Measurements from ENCODE around the gene PATJ.

The PATJ gene

DNA sequence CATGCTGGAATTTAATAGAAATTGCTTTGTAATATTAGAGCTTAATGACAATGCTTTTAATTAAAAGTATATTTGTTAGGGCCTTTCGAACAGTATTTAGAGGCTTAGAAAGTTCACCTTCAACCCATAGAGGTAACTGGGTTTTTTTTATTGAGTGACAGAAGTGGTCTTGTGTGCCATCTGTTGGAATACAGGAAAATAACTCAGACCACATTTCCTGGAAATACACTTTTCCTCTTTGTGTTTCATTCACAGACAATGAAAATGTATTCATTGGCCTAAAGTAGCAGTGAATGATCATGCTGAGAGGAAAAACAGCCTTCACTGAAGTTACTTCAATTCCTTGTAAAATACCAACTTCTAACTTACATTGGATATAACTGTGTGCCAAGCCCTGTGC, 368.8 kb downstream of the PATJ start:
- Histone ChIP-seq H3K27me3 (no peaks in the 10 kb centered on the region), H3K27ac (no peak overlapping the region), H3K4me3 (ENCODE audit: low read depth in 1 of 2, low read length in 1 of 2) (no peak overlapping the region), H3K36me3 (no peaks in the 10 kb centered on the region), H3K4me1 (ENCODE audit: control insufficient read depth in 1 of 2, insufficient read depth in 1 of 2, low read depth in 1 of 2, low read length in 1 of 2) (no peaks in the 10 kb centered on the region), H3K9me3 (no peaks in the 10 kb centered on the region)
- TF ChIP-seq, protein P1, sequence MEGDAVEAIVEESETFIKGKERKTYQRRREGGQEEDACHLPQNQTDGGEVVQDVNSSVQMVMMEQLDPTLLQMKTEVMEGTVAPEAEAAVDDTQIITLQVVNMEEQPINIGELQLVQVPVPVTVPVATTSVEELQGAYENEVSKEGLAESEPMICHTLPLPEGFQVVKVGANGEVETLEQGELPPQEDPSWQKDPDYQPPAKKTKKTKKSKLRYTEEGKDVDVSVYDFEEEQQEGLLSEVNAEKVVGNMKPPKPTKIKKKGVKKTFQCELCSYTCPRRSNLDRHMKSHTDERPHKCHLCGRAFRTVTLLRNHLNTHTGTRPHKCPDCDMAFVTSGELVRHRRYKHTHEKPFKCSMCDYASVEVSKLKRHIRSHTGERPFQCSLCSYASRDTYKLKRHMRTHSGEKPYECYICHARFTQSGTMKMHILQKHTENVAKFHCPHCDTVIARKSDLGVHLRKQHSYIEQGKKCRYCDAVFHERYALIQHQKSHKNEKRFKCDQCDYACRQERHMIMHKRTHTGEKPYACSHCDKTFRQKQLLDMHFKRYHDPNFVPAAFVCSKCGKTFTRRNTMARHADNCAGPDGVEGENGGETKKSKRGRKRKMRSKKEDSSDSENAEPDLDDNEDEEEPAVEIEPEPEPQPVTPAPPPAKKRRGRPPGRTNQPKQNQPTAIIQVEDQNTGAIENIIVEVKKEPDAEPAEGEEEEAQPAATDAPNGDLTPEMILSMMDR (IDR thresholded peaks at IDR 0.05) = no peak

DNA sequence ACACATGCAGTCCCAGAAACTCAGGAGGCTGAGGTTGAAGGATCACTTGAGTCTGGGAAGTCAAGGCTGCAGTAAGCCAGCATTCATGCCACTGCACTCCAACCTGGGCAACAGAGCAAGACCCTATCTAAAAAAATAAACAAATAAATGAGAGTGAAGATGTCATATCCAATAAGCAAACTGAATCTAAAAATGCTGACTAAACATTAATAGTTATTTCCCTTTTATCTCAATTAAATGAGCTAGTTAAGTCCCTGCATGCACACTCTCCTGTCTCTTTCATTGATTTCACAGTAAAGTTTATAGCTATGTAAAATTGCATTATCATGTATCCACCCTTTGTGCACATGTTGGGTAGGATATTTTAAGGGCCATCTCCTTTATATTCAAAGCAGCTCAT, 371.2 kb downstream of the PATJ start:
- no peaks in the 10 kb centered on the region for H3K36me3 ChIP-seq
- TF ChIP-seq, protein P1 (IDR thresholded peaks at IDR 0.05) = no peak
- no peaks in the 10 kb centered on the region for H3K4me1 ChIP-seq (ENCODE audit: control insufficient read depth in 1 of 2, insufficient read depth in 1 of 2, low read depth in 1 of 2, low read length in 1 of 2)
- no peaks in the 10 kb centered on the region for H3K9me3 ChIP-seq
- no peak overlapping the region for H3K4me3 ChIP-seq (ENCODE audit: low read depth in 1 of 2, low read length in 1 of 2)
- H3K27ac ChIP-seq = no peak overlapping the region
- H3K27me3 ChIP-seq = no peaks in the 10 kb centered on the region

DNA sequence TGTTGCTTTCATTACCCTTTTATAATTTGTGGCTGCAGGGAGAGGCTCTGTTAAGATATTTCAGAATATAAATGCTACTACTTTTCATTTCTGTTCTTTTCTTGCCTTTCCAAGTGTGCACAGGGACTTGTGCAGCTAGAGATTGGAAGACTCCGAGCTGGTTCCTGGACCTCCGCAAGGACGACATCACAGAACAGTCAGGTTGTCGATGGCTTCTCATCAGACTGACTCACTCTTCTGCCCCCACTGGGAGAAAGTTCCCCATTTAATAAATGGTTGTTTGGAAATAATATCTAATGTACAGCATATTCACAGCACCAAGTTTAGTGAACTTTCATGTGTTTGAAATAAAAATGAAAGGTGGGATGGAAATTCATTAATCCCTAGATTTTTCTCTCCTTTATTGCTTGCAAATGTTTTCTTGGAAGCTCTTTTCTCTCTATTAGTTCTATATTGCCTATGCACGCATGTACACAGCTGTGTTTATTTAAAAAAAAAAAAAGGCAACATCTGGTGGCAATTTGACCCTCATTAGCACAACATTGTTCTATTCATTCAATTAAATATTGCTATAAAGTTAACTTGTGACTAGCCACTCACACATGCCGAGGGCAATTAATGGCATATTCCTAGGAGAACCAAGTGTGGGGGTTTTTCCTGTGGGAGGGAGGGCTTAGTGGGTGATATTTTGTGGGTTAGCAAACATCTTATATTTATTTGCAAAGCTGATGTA, 374.9 kb downstream of the PATJ start:
- H3K4me3 ChIP-seq (ENCODE audit: low read depth in 1 of 2, low read length in 1 of 2) = no peak overlapping the region

DNA sequence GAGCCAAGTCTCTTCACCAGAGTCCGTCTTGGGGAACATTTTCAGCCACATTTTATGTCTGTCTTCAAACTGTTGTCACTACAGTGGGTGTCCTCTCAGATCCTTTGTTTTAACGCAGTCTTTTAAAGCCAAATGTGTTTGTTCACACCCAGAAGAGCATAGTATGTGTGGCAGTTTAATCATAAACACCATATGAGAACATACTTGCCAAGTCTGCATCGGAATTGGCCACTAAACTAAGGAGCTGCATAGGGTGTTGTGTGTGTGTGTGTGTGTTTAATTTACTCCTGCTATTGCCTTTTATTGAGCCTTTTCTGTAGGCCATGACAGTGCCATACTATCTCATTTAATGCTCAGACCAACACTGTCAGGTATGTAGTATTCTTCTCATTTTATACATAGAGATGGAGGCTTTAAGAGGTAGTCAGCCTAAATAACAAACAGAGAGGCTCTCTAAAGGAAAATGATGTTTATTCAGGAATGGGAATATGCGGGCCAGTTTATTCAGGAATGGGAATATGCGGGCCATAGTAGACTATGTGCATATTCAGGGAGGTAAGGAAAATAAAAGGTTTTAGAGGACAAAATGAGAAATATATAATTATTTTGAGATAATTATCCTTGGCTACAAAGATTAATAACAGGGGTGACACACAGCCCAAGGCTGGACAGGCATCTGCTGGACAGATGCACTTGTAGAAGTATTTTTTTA, 384.5 kb downstream of the PATJ start:
- Histone ChIP-seq H3K4me1 (ENCODE audit: control insufficient read depth in 1 of 2, insufficient read depth in 1 of 2, low read depth in 1 of 2, low read length in 1 of 2) (no peaks in the 10 kb centered on the region), H3K36me3 (no peaks in the 10 kb centered on the region), H3K27ac (no peak overlapping the region), H3K4me3 (ENCODE audit: low read depth in 1 of 2, low read length in 1 of 2) (no peak overlapping the region), H3K9me3 (no peaks in the 10 kb centered on the region), H3K27me3 (no peaks in the 10 kb centered on the region)
- TF ChIP-seq, protein P1 (IDR thresholded peaks at IDR 0.05) = no peak

More for the DNA sequence above, 374.9 kb downstream of the PATJ start:
- Histone ChIP-seq H3K36me3 (no peaks in the 10 kb centered on the region), H3K27me3 (no peaks in the 10 kb centered on the region), H3K27ac (no peak overlapping the region), H3K9me3 (no peaks in the 10 kb centered on the region), H3K4me1 (ENCODE audit: control insufficient read depth in 1 of 2, insufficient read depth in 1 of 2, low read depth in 1 of 2, low read length in 1 of 2) (no peaks in the 10 kb centered on the region)
- TF ChIP-seq, protein P1 (IDR thresholded peaks at IDR 0.05) = no peak

DNA sequence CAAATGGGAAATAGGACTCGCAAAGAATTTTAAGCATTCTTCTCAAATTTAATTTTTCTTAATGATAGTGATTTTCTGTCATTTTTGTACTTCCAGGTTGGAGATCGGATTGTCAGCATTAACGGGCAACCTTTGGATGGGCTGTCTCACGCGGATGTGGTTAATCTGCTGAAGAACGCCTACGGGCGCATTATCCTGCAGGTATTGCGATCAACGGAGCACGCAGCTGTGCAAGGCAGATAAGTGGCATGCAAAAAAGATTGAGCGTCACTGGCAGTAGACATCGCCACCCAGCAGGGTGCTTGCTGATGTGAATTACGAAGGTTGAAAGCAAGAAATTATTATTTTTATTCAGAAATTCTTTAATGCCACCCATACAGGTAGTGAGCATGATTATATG, 386.5 kb downstream of the PATJ start:
- no peaks in the 10 kb centered on the region for H3K9me3 ChIP-seq
- no peak overlapping the region for H3K4me3 ChIP-seq (ENCODE audit: low read depth in 1 of 2, low read length in 1 of 2)
- no peaks in the 10 kb centered on the region for H3K27me3 ChIP-seq
- no peak overlapping the region for H3K27ac ChIP-seq
- TF ChIP-seq, protein P1 (IDR thresholded peaks at IDR 0.05) = no peak
- no peaks in the 10 kb centered on the region for H3K4me1 ChIP-seq (ENCODE audit: control insufficient read depth in 1 of 2, insufficient read depth in 1 of 2, low read depth in 1 of 2, low read length in 1 of 2)
- H3K36me3 ChIP-seq = no peaks in the 10 kb centered on the region

Data from neutrophil (primary cell).